Breast epithelium (tissue), 4 donors: ENCODE results near the gene NNT. TPM values are rescaled to one million over a fixed set of nuclear protein-coding genes. Genes with fewer than 3 reads are reported as not detected.
"Not testable (repeated sequence)": the region's sequence is repeated elsewhere in the genome, so short reads cannot be mapped to it uniquely, and the experiment has no call there.

Experiments
- DNase-seq, 2 donors: peaks; one replicate each; pipeline ENCODE4 v3.0.0-alpha.2; 2019; ENCODE audit warnings: low spot score in 2 of 2
- H3K27ac ChIP-seq, 2 donors: fragments of 200-600 bp; sonication (generic) in 1 of 2; one replicate each; pipeline ENCODE4 v1.5.1; 2016 to 2019; ENCODE audit warnings: mild to moderate bottlenecking in 1 of 2
- H3K27me3 ChIP-seq, 2 donors: fragments of 200-600 bp; sonication (generic) in 1 of 2; one replicate each; pipeline versions ENCODE4 v1.5.1 to v1.6.0; 2017 to 2019; ENCODE audit warnings: control low read depth in 1 of 2, mild to moderate bottlenecking in 1 of 2
- H3K36me3 ChIP-seq: fragments of 200-600 bp; one replicate; pipeline ENCODE4 v1.5.1; 2019
- H3K4me1 ChIP-seq, 2 donors: fragments of 200-600 bp; sonication (generic); one replicate each; pipeline ENCODE4 v1.5.1; 2016 to 2019; ENCODE audit warnings: control low read depth in 1 of 2
- H3K4me3 ChIP-seq, 3 donors: fragments of 200-600 bp; sonication (generic); 1 replicate in 2 of 3; 2 replicates in 1 of 3; pipeline ENCODE4 v1.5.1; 2016 to 2019; ENCODE audit warnings: mild to moderate bottlenecking in 3 of 3, moderate library complexity in 2 of 3
- H3K9me3 ChIP-seq, 2 donors: fragments of 200-600 bp; sonication (generic) in 1 of 2; one replicate each; pipeline ENCODE4 v1.5.1; 2016 to 2019; ENCODE audit warnings: control low read depth in 1 of 2
- POLR2A ChIP-seq: fragments of 450-650 bp; IDR thresholded peaks from one replicate; pipeline ENCODE4 v1.6.1; 2016; ENCODE audit warnings: antibody characterized with exemption, mild to moderate bottlenecking, moderate library complexity
- POLR2AphosphoS5 ChIP-seq, 3 donors: sonication (generic); formaldehyde crosslinking; IDR thresholded peaks; one replicate each; pipeline ENCODE4 v1.6.1; 2017; ENCODE audit warnings: antibody characterized with exemption in 3 of 3
- intact Hi-C: fragments of 100-400 bp; cut with DNase I; formaldehyde crosslinking; loops from one replicate; pipeline ENCODE4 v1.15.1; 2023; ENCODE audit warnings: low total_unique reads
- total RNA-seq, 3 donors: library from RNA; depleted of rRNA; stranded (reverse); fragments of >200 nt; gene quantifications; one replicate each; pipeline ENCODE4 v1.1.0, GENCODE V29; 2016
- TF ChIP-seq, protein P1 (sequence below), 3 donors: fragments of 450-650 bp; IDR thresholded peaks; one replicate each; pipeline ENCODE4 v1.5.1; 2016 to 2017; ENCODE audit warnings: antibody characterized with exemption in 3 of 3, mild to moderate bottlenecking in 3 of 3, moderate library complexity in 3 of 3

NNT gene
- total RNA-seq, 3 donors from 2014 or later = 30.2 to 137 (median 39.2) TPM

- no peaks in the 10 kb centered on the region for H3K27me3 ChIP-seq
- DNase-seq = no peak
- TF ChIP-seq POLR2A (no peak), POLR2AphosphoS5 (IDR thresholded peaks at IDR 0.05) (no peak)
- TF ChIP-seq, protein P1, sequence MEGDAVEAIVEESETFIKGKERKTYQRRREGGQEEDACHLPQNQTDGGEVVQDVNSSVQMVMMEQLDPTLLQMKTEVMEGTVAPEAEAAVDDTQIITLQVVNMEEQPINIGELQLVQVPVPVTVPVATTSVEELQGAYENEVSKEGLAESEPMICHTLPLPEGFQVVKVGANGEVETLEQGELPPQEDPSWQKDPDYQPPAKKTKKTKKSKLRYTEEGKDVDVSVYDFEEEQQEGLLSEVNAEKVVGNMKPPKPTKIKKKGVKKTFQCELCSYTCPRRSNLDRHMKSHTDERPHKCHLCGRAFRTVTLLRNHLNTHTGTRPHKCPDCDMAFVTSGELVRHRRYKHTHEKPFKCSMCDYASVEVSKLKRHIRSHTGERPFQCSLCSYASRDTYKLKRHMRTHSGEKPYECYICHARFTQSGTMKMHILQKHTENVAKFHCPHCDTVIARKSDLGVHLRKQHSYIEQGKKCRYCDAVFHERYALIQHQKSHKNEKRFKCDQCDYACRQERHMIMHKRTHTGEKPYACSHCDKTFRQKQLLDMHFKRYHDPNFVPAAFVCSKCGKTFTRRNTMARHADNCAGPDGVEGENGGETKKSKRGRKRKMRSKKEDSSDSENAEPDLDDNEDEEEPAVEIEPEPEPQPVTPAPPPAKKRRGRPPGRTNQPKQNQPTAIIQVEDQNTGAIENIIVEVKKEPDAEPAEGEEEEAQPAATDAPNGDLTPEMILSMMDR (IDR thresholded peaks at IDR 0.05) = no peak
- no peaks in the 10 kb centered on the region for H3K4me1 ChIP-seq
- H3K9me3 ChIP-seq = peaks cover 4 to 7% of the 10 kb centered on the region in 2 donors
- intact Hi-C loops = no loop called here
- no peak overlapping the region for H3K27ac ChIP-seq
- H3K36me3 ChIP-seq = peaks cover 4% of the 10 kb centered on the region
- no peak overlapping the region for H3K4me3 ChIP-seq
Measured at GRCh38 chr5:43693411-43693810, 90.4 kb downstream of the NNT start.

DNA sequence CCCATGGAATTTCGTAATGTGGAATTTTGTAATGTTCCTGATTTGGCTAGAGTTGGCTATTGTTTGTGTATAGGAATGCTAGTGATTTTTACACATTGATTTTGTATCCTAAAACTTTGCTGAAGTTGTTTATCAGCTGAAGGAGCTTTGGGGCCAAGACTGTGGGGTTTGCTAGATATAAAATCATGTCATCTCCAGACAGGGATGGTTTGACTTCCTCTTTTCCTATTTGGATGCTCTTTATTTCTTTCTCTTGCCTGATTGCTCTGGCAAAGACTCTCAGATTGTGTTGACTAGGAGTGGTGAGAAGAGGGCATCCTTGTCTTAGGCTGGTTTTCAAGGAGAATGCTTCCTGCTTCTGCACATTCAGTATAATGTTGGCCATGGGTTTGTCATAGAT, 91.0 kb downstream of the NNT start:
- Histone ChIP-seq H3K27me3 (no peaks in the 10 kb centered on the region), H3K9me3 (peaks cover 4 to 7% of the 10 kb centered on the region in 2 donors), H3K4me1 (no peaks in the 10 kb centered on the region), H3K4me3 (no peak overlapping the region), H3K36me3 (peaks cover 4% of the 10 kb centered on the region), H3K27ac (no peak overlapping the region)
- TF ChIP-seq POLR2A (no peak), POLR2AphosphoS5 (IDR thresholded peaks at IDR 0.05) (no peak)
- TF ChIP-seq, protein P1 (IDR thresholded peaks at IDR 0.05) = no peak
- intact Hi-C loops = no loop called here
- no peak for DNase-seq

- H3K9me3 ChIP-seq, H3K27me3 ChIP-seq, H3K4me3 ChIP-seq, H3K36me3 ChIP-seq, DNase-seq, H3K4me1 ChIP-seq, intact Hi-C loops, H3K27ac ChIP-seq: not testable (repeated sequence)
Measured at GRCh38 chr5:43696444-43696843, 93.5 kb downstream of the NNT start.

DNA sequence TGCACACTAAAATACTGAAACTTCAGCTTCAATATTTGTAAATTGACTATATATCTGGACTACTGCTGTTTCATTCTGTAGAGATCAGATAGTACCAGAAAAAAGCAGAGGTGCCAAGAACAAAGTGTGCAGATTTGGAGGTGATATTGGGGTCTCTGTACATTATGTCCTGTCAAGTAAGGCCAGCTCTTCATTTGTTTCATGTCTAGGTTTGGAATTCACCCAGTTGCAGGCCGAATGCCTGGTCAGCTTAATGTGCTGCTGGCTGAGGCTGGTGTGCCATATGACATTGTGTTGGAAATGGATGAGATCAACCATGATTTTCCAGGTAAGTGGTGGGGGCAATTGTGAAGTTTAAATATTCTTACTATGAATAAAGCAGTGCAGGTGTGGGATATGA, 96.9 kb downstream of the NNT start:
- no peaks in the 10 kb centered on the region for H3K4me1 ChIP-seq
- no peaks in the 10 kb centered on the region for H3K27me3 ChIP-seq
- H3K4me3 ChIP-seq = no peak overlapping the region
- no peak for TF ChIP-seq POLR2AphosphoS5 (IDR thresholded peaks at IDR 0.05)
- no peak for TF ChIP-seq POLR2A
- TF ChIP-seq, protein P1 (IDR thresholded peaks at IDR 0.05) = no peak
- no peak for DNase-seq
- H3K9me3 ChIP-seq = peaks cover 4 to 7% of the 10 kb centered on the region in 2 donors
- H3K36me3 ChIP-seq = no peaks in the 10 kb centered on the region
- intact Hi-C loops = no loop called here
- H3K27ac ChIP-seq = no peak overlapping the region

DNA sequence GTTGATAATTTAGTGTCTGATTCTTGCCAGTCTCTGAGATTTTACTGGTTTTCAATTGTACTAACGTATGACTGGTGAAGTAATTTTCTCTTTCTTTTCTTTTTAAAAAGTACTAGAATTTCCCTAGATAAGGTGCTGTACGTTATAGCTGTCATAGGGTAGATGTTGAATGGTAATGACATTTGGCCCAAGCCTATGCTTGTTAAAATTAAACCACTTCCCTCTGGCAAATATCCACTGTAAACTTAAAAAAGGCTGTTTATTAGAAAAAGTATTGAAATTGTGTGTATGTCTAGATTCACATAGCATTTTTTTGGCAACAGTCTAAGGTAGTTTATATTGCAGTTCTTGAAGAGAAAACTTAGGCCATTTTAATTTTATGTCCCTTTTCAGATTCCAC, 97.6 kb downstream of the NNT start:
- Histone ChIP-seq H3K36me3 (peaks cover under 1% of the 10 kb centered on the region), H3K4me1 (no peaks in the 10 kb centered on the region), H3K27ac (no peak overlapping the region), H3K4me3 (no peak overlapping the region), H3K27me3 (no peaks in the 10 kb centered on the region), H3K9me3 (peaks cover 4 to 7% of the 10 kb centered on the region in 2 donors)
- no peak for TF ChIP-seq POLR2AphosphoS5 (IDR thresholded peaks at IDR 0.05)
- TF ChIP-seq, protein P1 (IDR thresholded peaks at IDR 0.05) = no peak
- TF ChIP-seq POLR2A = no peak
- intact Hi-C loops = no loop called here
- no peak for DNase-seq

DNA sequence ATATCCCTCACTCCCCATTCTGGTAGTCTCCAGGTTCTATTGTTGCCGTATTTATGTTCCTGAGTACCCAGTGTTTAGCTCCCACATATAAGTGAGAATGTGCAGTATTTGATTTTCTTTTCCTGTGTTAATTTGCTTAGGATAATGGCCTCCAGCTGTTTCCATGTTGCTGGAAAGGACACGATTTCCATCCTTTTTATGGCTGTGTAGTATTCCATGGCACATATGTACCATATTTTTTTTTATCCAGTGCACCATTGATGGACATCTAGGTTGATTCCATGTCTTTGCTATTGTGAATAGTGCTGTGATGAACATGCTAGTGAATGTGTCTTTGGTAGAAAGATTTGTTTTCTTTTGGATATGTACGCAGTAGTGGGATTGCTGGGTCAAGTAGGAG, 98.2 kb downstream of the NNT start:
- no peaks in the 10 kb centered on the region for H3K27me3 ChIP-seq
- H3K4me1 ChIP-seq = no peaks in the 10 kb centered on the region
- intact Hi-C loops = no loop called here
- no peak for DNase-seq
- peaks cover 7% of the 10 kb centered on the region for H3K36me3 ChIP-seq
- TF ChIP-seq POLR2A = no peak
- TF ChIP-seq, protein P1 (IDR thresholded peaks at IDR 0.05) = no peak
- no peak for TF ChIP-seq POLR2AphosphoS5 (IDR thresholded peaks at IDR 0.05)
- no peak overlapping the region for H3K4me3 ChIP-seq
- no peak overlapping the region for H3K27ac ChIP-seq
- peaks cover 4 to 5% of the 10 kb centered on the region in 2 donors for H3K9me3 ChIP-seq
